LNCaP clone FGC (cell line): ENCODE data around the gene DLG5.

Source experiments
- DNase-seq: peaks from one replicate; pipeline ENCODE4 v3.0.0-alpha.2; 2011; ENCODE audit warnings: low read depth
- H3K4me3 ChIP-seq: 2 replicates; pipeline ENCODE4 v1.5.1; 2011; ENCODE audit warnings: mild to moderate bottlenecking, low read depth, low read length, control low read depth
- CTCF ChIP-seq: IDR thresholded peaks from 2 replicates; pipeline ENCODE4 v1.5.1; 2012; ENCODE audit warnings: mild to moderate bottlenecking; ENCODE audit not compliant: control insufficient read depth, insufficient read depth; ENCODE audit errors: extremely low read depth

DLG5 gene

DNA sequence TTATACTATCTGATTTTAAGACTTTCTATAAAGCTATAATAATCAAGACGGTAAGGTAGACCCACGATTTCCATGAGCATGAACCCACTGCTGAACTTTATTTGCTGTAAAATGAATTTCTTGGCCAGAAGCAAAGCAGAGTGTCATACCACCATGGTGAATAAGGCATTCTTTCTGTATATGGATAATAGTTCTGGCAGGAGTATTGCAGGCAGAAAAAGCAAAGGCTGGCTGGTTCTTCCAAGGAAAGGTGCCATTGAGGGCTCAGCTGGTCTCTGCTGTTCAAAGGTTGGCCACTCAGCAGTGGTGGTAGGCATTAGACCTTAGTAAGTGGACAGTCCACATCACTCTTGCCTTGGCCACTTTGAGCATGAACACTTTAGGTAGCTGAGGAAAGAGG, 184.8 kb downstream of the DLG5 start:
- DNase-seq = no peak
- TF ChIP-seq CTCF = no peak
- no peak overlapping the region for H3K4me3 ChIP-seq
